Measurements from ENCODE around the gene FEM1B. TPM values are rescaled to one million over a fixed set of nuclear protein-coding genes. Genes with fewer than 3 reads are reported as not detected.
A peak's percentile ranks its signal among the peaks of the same experiment; 100 is the strongest.

Gene FEM1B
- polyA plus RNA-seq, 2 of the 4 experiments (the other 2 are of a cell fraction), result 19.5 to 59.1 TPM

DNA sequence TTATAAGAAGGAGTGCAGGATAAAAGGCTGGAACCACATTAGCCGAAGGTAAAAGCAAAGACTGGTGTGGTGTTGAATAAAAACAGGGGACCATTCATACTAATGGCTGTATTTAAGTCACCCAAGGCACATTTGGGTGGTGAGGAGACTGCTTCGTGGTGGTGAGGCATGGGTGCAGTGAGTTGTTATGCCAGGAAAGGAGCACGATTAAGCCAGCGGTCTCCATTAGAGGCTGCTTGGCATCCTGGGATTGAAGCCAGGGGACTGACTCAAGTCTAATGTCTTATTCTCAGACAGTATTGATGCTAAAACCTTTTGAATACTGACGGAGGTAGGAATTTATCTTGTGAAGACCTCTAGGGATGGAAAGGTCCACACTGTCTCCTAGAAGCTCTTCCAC is 21.9 kb downstream of the FEM1B start:
- Histone ChIP-seq H3K27ac (no peak overlapping the region), H3K9me3 (no peaks in the 10 kb centered on the region), H3K4me2 (no peak overlapping the region), H3K4me3 (no peak overlapping the region), H3K4me1 (peaks cover 31% of the 10 kb centered on the region)
- CTCF ChIA-PET, result interaction anchor here (0.7 to 3.0 kb wide), 5 partner anchors 46 to 374 kb away, joined by 3 to 20 read pairs (median 4); no protein-coding TSS in a partner anchor
- FAIRE-seq, result no peak
- no peak for ATAC-seq
- TF ChIP-seq USF2 (IDR thresholded peaks at IDR 0.05) (no peak), CBX2 (IDR thresholded peaks at IDR 0.05; ENCODE audit: borderline replicate concordance, low read depth) (no peak), ZC3H11A (IDR thresholded peaks at IDR 0.05) (no peak), RCOR1 (IDR thresholded peaks at IDR 0.05; ENCODE audit: low read depth, low read length) (no peak), GATA3 (IDR thresholded peaks at IDR 0.05; ENCODE audit: borderline replicate concordance) (no peak), SMC3 (IDR thresholded peaks at IDR 0.05) (no peak), ELK1 (IDR thresholded peaks at IDR 0.05; ENCODE audit: low read depth, low read length) (no peak), KDM1A (IDR thresholded peaks at IDR 0.05; ENCODE audit: low read depth) (no peak), POLR2A (IDR thresholded peaks at IDR 0.05; ENCODE audit: low read length) (no peak), NFE2L2 (conservative IDR thresholded peaks at IDR 0.05; ENCODE audit: low read length) (no peak), PBX3 (IDR thresholded peaks at IDR 0.05) (no peak)
- POLR2A ChIA-PET, result interaction anchor here (1.2 kb wide), 1 partner anchor 22 kb away, joined by 5 read pairs; the partner anchor contains the start of gene FEM1B
- WGBS (ENCODE audit: missing lambda C conversion rate), result 78% methylated on average over 5 of the region's 5 CpGs
- no peak for DNase-seq (ENCODE audit: low read depth in 1 of 2, low spot score in 1 of 2)

- Histone ChIP-seq H3K4me2 (peak overlapping the region; percentile 20; the same call in 1 of the 3 replicates), H3K4me3 (no peak overlapping the region), H3K9me3 (no peaks in the 10 kb centered on the region), H3K27ac (no peak overlapping the region), H3K4me1 (peaks cover 27% of the 10 kb centered on the region)
- POLR2A ChIA-PET, result interaction anchor here (1.2 kb wide), 1 partner anchor 23 kb away, joined by 5 read pairs; the partner anchor contains the start of gene FEM1B
- 63% methylated on average over 6 of the region's 6 CpGs for WGBS (ENCODE audit: missing lambda C conversion rate)
- ATAC-seq (peak in 1 of 2 experiments; percentile 25; a peak in 2 of 6 replicates), DNase-seq (ENCODE audit: low read depth in 1 of 2, low spot score in 1 of 2) (no peak), FAIRE-seq (no peak)
- no peak for TF ChIP-seq CHD4 (IDR thresholded peaks at IDR 0.05; ENCODE audit: borderline replicate concordance)
- TF ChIP-seq KDM5A (IDR thresholded peaks at IDR 0.05), result no peak
- TF ChIP-seq KDM1A (IDR thresholded peaks at IDR 0.05; ENCODE audit: low read depth), result no peak
- TF ChIP-seq MAZ (IDR thresholded peaks at IDR 0.05; ENCODE audit: borderline replicate concordance, low read depth, low read length), result no peak
- no peak for TF ChIP-seq HDAC2 (IDR thresholded peaks at IDR 0.05)
- TF ChIP-seq TP53 (CRISPR knock-in tag; IDR thresholded peaks at IDR 0.05), result no peak
- no peak for TF ChIP-seq HOXA7 (CRISPR knock-in tag; IDR thresholded peaks at IDR 0.05)
- TF ChIP-seq PBX3 (IDR thresholded peaks at IDR 0.05), result no peak
- TF ChIP-seq ELK1 (IDR thresholded peaks at IDR 0.05; ENCODE audit: low read depth, low read length), result no peak
- TF ChIP-seq ZNF302 (CRISPR knock-in tag; IDR thresholded peaks at IDR 0.05), result no peak
- no peak for TF ChIP-seq TFCP2L1 (CRISPR knock-in tag; IDR thresholded peaks at IDR 0.05)
- TF ChIP-seq SREBF2 (IDR thresholded peaks at IDR 0.05), result no peak
- TF ChIP-seq ESRRA (IDR thresholded peaks at IDR 0.05; ENCODE audit: borderline replicate concordance, low read length), result no peak
- TF ChIP-seq ZC3H11A (IDR thresholded peaks at IDR 0.05), result no peak
- TF ChIP-seq FOXS1 (CRISPR knock-in tag; IDR thresholded peaks at IDR 0.05), result no peak
- TF ChIP-seq RARB (CRISPR knock-in tag; IDR thresholded peaks at IDR 0.05), result no peak
- no peak for TF ChIP-seq MAFK (IDR thresholded peaks at IDR 0.05; ENCODE audit: partially characterized antibody)
- TF ChIP-seq CBX2 (IDR thresholded peaks at IDR 0.05; ENCODE audit: borderline replicate concordance, low read depth), result no peak
- CTCF ChIA-PET, result interaction anchor here (0.5 to 3.0 kb wide), 6 partner anchors 29 to 373 kb away, joined by 3 to 20 read pairs (median 4); no protein-coding TSS in a partner anchor
Measured at GRCh38 chr15:68300115-68300940, 22.8 kb downstream of the FEM1B start.
